RPMI7951 (cell line): ENCODE results near the gene SLC25A12. TPM values are rescaled to one million over a fixed set of nuclear protein-coding genes. Genes with fewer than 3 reads are reported as not detected.
A peak's percentile ranks its signal among the peaks of the same experiment; 100 is the strongest.

Source experiments
- DNase-seq: peaks from one replicate; pipeline ENCODE4 v3.0.0-alpha.2; 2012; ENCODE audit warnings: low read depth
- total RNA-seq: library from RNA; depleted of rRNA; stranded (reverse); fragments of >200 nt; shearing (Covaris generic); gene quantifications from 2 replicates; pipeline ENCODE4 v1.2.3, GENCODE V29; 2014

SLC25A12 gene
- total RNA-seq, 1 experiment from 2014 or later, result 39.9 TPM

GRCh38 chr2:171889808-171890207 is 4.2 kb downstream of the SLC25A12 start:
- no peak for DNase-seq

GRCh38 chr2:171889333-171889732 is 4.7 kb downstream of the SLC25A12 start:
- DNase-seq, result no peak

- no peak for DNase-seq
Measured at GRCh38 chr2:171883275-171883893, 10.7 kb downstream of the SLC25A12 start.

- no peak for DNase-seq
Measured at GRCh38 chr2:171882089-171882769, 11.8 kb downstream of the SLC25A12 start.

GRCh38 chr2:171880774-171881173 is 13.3 kb downstream of the SLC25A12 start:
- DNase-seq, result no peak

GRCh38 chr2:171879865-171880264 is 14.2 kb downstream of the SLC25A12 start:
- DNase-seq, result no peak

- DNase-seq, result peak; percentile 65
Measured at GRCh38 chr2:171878481-171878993, 15.5 kb downstream of the SLC25A12 start.

GRCh38 chr2:171874963-171875362 is 19.1 kb downstream of the SLC25A12 start:
- DNase-seq, result no peak

GRCh38 chr2:171874517-171874916 is 19.5 kb downstream of the SLC25A12 start:
- no peak for DNase-seq

GRCh38 chr2:171864357-171864985 is 29.6 kb downstream of the SLC25A12 start:
- no peak for DNase-seq

GRCh38 chr2:171862501-171862900 is 31.5 kb downstream of the SLC25A12 start:
- DNase-seq, result no peak

- DNase-seq, result no peak
Measured at GRCh38 chr2:171858397-171858958, 35.6 kb downstream of the SLC25A12 start.

- DNase-seq, result no peak
Measured at GRCh38 chr2:171855401-171855800, 38.6 kb downstream of the SLC25A12 start.

GRCh38 chr2:171852366-171852888 is 41.6 kb downstream of the SLC25A12 start:
- no peak for DNase-seq

- DNase-seq, result no peak
Measured at GRCh38 chr2:171847627-171848026, 46.4 kb downstream of the SLC25A12 start.

- no peak for DNase-seq
Measured at GRCh38 chr2:171846894-171847293, 47.1 kb downstream of the SLC25A12 start.

- DNase-seq, result no peak
Measured at GRCh38 chr2:171841996-171842395, 52.0 kb downstream of the SLC25A12 start.

GRCh38 chr2:171837736-171838135 is 56.3 kb downstream of the SLC25A12 start:
- no peak for DNase-seq

GRCh38 chr2:171836146-171836910 is 57.7 kb downstream of the SLC25A12 start:
- no peak for DNase-seq

GRCh38 chr2:171835386-171835785 is 58.7 kb downstream of the SLC25A12 start:
- no peak for DNase-seq

GRCh38 chr2:171834286-171834685 is 59.8 kb downstream of the SLC25A12 start:
- DNase-seq, result no peak

- no peak for DNase-seq
Measured at GRCh38 chr2:171832489-171832888, 61.6 kb downstream of the SLC25A12 start.
